HFFc6 (cell line): ENCODE measurements around the gene ADCY9. TPM values are rescaled to one million over a fixed set of nuclear protein-coding genes. Genes with fewer than 3 reads are reported as not detected.

Experiments used
- DNase-seq: peaks from one replicate; pipeline ENCODE4 v3.0.0-alpha.2; 2018
- H3K27ac Mint-ChIP-seq: 2 replicates; pipeline ENCODE4 v1.8.0; 2020; ENCODE audit warnings: mild to moderate bottlenecking, mixed read lengths
- H3K27me3 Mint-ChIP-seq: 2 replicates; pipeline ENCODE4 v1.8.0; 2021; ENCODE audit warnings: mild to moderate bottlenecking, moderate library complexity, mixed read lengths; ENCODE audit not compliant: insufficient read depth
- H3K36me3 Mint-ChIP-seq: 2 replicates; pipeline ENCODE4 v1.8.0; 2021; ENCODE audit warnings: low read depth, mixed read lengths
- H3K4me1 Mint-ChIP-seq: 2 replicates; pipeline ENCODE4 v1.8.0; 2020; ENCODE audit warnings: low read depth, mixed read lengths
- H3K4me3 Mint-ChIP-seq: 2 replicates; pipeline ENCODE4 v1.8.0; 2020; ENCODE audit warnings: mild to moderate bottlenecking, moderate library complexity, mixed read lengths
- H3K9me3 Mint-ChIP-seq: 2 replicates; pipeline ENCODE4 v1.8.0; 2020; ENCODE audit warnings: mild to moderate bottlenecking, mixed read lengths
- total RNA-seq, 6 experiments: library from RNA; stranded (reverse); fragmentation: NEBNext Ultra II Directional; extraction: Animal tissue kit (Norgen Biotek cat#: 25700); gene quantifications; 2 replicates in 1 of 6; 3 replicates in 5 of 6; pipeline ENCODE4 v1.2.3, GENCODE V29; 2021
- TF ChIP-seq, protein P1 (sequence below): fragments of 200-600 bp; sonication (generic); IDR thresholded peaks from 2 replicates; pipeline ENCODE4 v1.5.0; 2021; ENCODE audit warnings: antibody characterized with exemption, mild to moderate bottlenecking

Gene ADCY9
- total RNA-seq, 6 experiments from 2014 or later: 20.8 to 24.8 (median 22.6) TPM

DNA sequence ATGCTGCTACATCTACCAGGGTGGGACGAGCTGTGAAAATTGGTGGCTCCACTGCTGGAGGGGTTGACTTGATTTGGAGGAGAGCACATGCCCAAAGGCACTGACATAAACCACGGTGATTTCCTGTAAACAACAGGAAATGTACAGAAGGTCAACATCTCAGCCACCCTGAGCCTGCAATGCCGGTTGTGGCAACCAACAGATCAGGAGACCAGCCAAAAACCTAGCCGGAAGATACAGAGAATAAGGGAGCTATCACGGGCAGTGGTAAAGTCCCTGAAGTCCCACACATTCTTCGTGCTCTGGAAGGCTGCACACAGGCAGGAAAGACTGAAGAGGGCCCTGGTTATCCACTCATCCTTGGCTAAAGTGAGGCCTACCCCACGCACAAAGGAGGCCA, 56.2 kb downstream of the ADCY9 start:
- peaks cover 33% of the 10 kb centered on the region for H3K4me1 Mint-ChIP-seq
- H3K9me3 Mint-ChIP-seq: peaks cover 52% of the 10 kb centered on the region
- no peak overlapping the region for H3K27ac Mint-ChIP-seq
- peaks cover 3% of the 10 kb centered on the region for H3K27me3 Mint-ChIP-seq
- DNase-seq: no peak
- H3K36me3 Mint-ChIP-seq: peaks cover 43% of the 10 kb centered on the region
- no peak overlapping the region for H3K4me3 Mint-ChIP-seq
- TF ChIP-seq, protein P1, sequence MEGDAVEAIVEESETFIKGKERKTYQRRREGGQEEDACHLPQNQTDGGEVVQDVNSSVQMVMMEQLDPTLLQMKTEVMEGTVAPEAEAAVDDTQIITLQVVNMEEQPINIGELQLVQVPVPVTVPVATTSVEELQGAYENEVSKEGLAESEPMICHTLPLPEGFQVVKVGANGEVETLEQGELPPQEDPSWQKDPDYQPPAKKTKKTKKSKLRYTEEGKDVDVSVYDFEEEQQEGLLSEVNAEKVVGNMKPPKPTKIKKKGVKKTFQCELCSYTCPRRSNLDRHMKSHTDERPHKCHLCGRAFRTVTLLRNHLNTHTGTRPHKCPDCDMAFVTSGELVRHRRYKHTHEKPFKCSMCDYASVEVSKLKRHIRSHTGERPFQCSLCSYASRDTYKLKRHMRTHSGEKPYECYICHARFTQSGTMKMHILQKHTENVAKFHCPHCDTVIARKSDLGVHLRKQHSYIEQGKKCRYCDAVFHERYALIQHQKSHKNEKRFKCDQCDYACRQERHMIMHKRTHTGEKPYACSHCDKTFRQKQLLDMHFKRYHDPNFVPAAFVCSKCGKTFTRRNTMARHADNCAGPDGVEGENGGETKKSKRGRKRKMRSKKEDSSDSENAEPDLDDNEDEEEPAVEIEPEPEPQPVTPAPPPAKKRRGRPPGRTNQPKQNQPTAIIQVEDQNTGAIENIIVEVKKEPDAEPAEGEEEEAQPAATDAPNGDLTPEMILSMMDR: no peak

GRCh38 chr16:4058386-4058785, 57.9 kb downstream of the ADCY9 start:
- Mint-ChIP-seq H3K27me3 (peaks cover 3% of the 10 kb centered on the region), H3K36me3 (peaks cover 33% of the 10 kb centered on the region), H3K4me3 (no peak overlapping the region), H3K4me1 (peaks cover 49% of the 10 kb centered on the region), H3K27ac (no peak overlapping the region), H3K9me3 (peaks cover 47% of the 10 kb centered on the region)
- DNase-seq: no peak
- TF ChIP-seq, protein P1: no peak

- H3K9me3 Mint-ChIP-seq: peaks cover 39% of the 10 kb centered on the region
- TF ChIP-seq, protein P1: no peak
- H3K4me3 Mint-ChIP-seq: peak overlapping the region; percentile 85
- peaks cover 25% of the 10 kb centered on the region for H3K36me3 Mint-ChIP-seq
- peaks cover 3% of the 10 kb centered on the region for H3K27me3 Mint-ChIP-seq
- H3K4me1 Mint-ChIP-seq: peaks cover 59% of the 10 kb centered on the region
- DNase-seq: no peak
- H3K27ac Mint-ChIP-seq: peak overlapping the region; percentile 95; the same call in 1 of the 2 replicates
These were observed 58.8 kb downstream of the ADCY9 start for GRCh38 chr16:4057439-4057877.

DNA sequence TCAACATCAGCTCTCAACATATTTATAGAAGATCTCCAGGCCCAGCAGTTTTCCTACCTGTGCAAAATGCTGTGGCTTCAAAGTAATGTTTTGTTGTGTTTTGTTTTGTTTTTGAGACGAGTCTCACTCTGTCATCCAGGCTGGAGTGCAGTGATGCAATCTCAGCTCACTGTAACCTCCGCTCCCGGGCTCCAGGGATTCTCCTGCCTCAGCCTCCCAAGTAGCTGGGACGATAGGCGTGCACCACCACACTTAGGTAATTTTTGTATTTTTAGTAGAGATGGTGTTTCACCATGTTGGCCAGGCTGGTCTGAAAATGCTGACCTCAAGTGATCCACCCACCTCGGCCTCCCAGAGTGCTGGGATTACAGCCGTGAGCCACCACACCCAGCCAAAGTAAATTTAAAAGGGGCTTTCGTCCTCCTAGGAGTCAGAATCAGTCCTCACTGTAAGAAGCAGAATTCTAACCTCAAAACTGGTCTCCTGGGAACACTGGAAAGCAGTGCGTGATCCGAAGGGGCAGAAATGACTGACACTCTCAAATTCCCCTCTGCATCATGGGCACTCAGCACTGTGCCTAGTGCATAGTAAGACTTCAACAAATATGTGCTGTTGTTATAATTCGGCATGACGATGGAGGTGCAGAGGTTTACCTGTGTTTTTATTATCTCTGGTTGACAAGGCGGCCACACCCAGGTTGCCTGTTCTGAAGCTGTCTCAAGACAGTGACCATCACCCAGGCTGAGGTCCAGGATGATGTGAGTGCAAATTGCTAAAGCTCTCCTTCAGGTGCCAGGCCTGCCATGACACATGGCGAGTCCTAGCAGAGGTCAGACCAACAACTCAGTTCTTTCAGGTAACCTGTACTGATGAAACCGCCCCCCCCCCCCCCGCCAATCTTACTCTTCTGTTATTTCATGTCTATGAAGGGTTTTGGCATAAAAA, 59.8 kb downstream of the ADCY9 start:
- H3K9me3 Mint-ChIP-seq: peaks cover 29% of the 10 kb centered on the region
- peaks cover 69% of the 10 kb centered on the region for H3K4me1 Mint-ChIP-seq
- TF ChIP-seq, protein P1: no peak
- DNase-seq: no peak
- peaks cover 4% of the 10 kb centered on the region for H3K27me3 Mint-ChIP-seq
- peak overlapping the region; percentile 95; the same call in 1 of the 2 replicates for H3K27ac Mint-ChIP-seq
- H3K36me3 Mint-ChIP-seq: peaks cover 15% of the 10 kb centered on the region
- no peak overlapping the region; the same call in 1 of the 2 replicates for H3K4me3 Mint-ChIP-seq

GRCh38 chr16:4055748-4056147, 60.5 kb downstream of the ADCY9 start:
- Mint-ChIP-seq H3K4me3 (no peak overlapping the region), H3K9me3 (peaks cover 22% of the 10 kb centered on the region), H3K4me1 (peaks cover 67% of the 10 kb centered on the region), H3K36me3 (peaks cover 8% of the 10 kb centered on the region), H3K27ac (no peak overlapping the region), H3K27me3 (peaks cover 5% of the 10 kb centered on the region)
- TF ChIP-seq, protein P1: no peak
- DNase-seq: no peak
